NCI-H128 (cell line): ENCODE results near the gene FAM184A.
"Not testable (repeated sequence)": the region's sequence is repeated elsewhere in the genome, so short reads cannot be mapped to it uniquely, and the experiment has no call there.

ENCODE experiments used
- DNase-seq: peaks from one replicate; lab custom pipeline; 2025; ENCODE audit not compliant: unreplicated experiment; lab: John Stamatoyannopoulos, UW

FAM184A gene

GRCh38 chr6:119020597-119021561 lies 57.6 kb downstream of the FAM184A start:
- no peak for DNase-seq

GRCh38 chr6:119015165-119015564 lies 63.3 kb downstream of the FAM184A start:
- DNase-seq, result not testable (repeated sequence)

GRCh38 chr6:119012521-119012920 lies 65.9 kb downstream of the FAM184A start:
- DNase-seq, result no peak

GRCh38 chr6:119009266-119009665 lies 69.2 kb downstream of the FAM184A start:
- DNase-seq, result not testable (repeated sequence)

- DNase-seq, result no peak
These were observed 71.5 kb downstream of the FAM184A start for GRCh38 chr6:119006974-119007373.

GRCh38 chr6:119002069-119002468 lies 76.4 kb downstream of the FAM184A start:
- DNase-seq, result no peak

GRCh38 chr6:118999494-119000040 lies 78.9 kb downstream of the FAM184A start:
- no peak for DNase-seq

- DNase-seq, result not testable (repeated sequence)
These were observed 81.0 kb downstream of the FAM184A start for GRCh38 chr6:118997426-118997825.

GRCh38 chr6:118996289-118996820 lies 82.1 kb downstream of the FAM184A start:
- DNase-seq, result no peak

GRCh38 chr6:118993803-118994251 lies 84.6 kb downstream of the FAM184A start:
- no peak for DNase-seq

- no peak for DNase-seq
These were observed 85.1 kb downstream of the FAM184A start for GRCh38 chr6:118993358-118993757.

- no peak for DNase-seq
These were observed 86.2 kb downstream of the FAM184A start for GRCh38 chr6:118992186-118992795.

- no peak for DNase-seq
These were observed 92.2 kb downstream of the FAM184A start for GRCh38 chr6:118986312-118986711.

GRCh38 chr6:118985123-118985830 lies 93.2 kb downstream of the FAM184A start:
- DNase-seq, result no peak

GRCh38 chr6:118984342-118984741 lies 94.1 kb downstream of the FAM184A start:
- no peak for DNase-seq

- no peak for DNase-seq
These were observed 95.9 kb downstream of the FAM184A start for GRCh38 chr6:118982575-118982911.

- DNase-seq, result no peak
These were observed 96.4 kb downstream of the FAM184A start for GRCh38 chr6:118981884-118982574.

GRCh38 chr6:118980063-118980462 lies 98.4 kb downstream of the FAM184A start:
- DNase-seq, result no peak

- DNase-seq, result no peak
These were observed 103.7 kb downstream of the FAM184A start for GRCh38 chr6:118974790-118975189.

GRCh38 chr6:118971682-118972081 lies 106.8 kb downstream of the FAM184A start:
- no peak for DNase-seq
